ENCODE results near the gene DENND1A.
A peak's percentile ranks its signal among the peaks of the same experiment; 100 is the strongest.

DENND1A gene

GRCh38 chr9:123550797-123551196 lies 379.1 kb downstream of the DENND1A start:
- Histone ChIP-seq H3K4me2 (peak overlapping the region in 9 of 11 experiments; percentile 26 to 68 (median 59); a peak in 12 of 22 replicates), H4K20me1 (peaks cover 0 to 51% (median 0%) of the 10 kb centered on the region in 11 experiments; a peak in 6 of 22 replicates), H3K9me3 (replicated peaks in 1 of 11) (0 out of 22 replicates have a peak, but pooled peaks cover 0 to 4% (median 0%) of the 10 kb centered on the region in 11 experiments), H3K4me1 (peaks cover 27 to 56% (median 34%) of the 10 kb centered on the region in 10 experiments), H3K27me3 (no peaks in the 10 kb centered on the region), H3K36me3 (peaks cover 8 to 69% (median 31%) of the 10 kb centered on the region in 11 experiments), H3K27ac (0 out of 22 replicates have a peak overlapping the region, but pooled peaks of 1 of the 11 experiments have one; percentile 7), H3K9ac (no peak overlapping the region), H3K4me3 (no peak overlapping the region)
- TF ChIP-seq Cebpa-rat (IDR thresholded peaks at IDR 0.05) = no peak

DNA sequence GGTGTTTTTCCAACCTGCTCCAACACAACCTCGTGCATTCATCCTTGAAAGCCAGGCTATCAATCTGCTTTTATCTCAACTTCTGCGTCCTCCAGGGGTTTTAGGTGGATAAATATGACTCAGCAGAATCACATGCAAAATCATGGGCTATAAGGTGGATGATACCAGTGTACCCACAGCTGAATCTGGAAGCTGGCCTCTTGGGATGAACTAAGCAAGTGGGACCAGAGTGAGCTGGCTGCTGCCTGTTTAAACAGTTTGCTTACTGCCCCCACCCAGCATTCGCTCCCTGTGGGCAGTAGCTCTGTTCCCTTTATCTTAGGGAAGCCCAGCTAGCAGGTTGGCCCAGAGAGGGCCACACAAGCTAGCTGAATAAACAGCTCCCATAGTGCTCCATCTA lies 379.9 kb downstream of the DENND1A start:
- H3K9me3 ChIP-seq (replicated peaks in 1 of 11) = no peaks in the 10 kb centered on the region
- no peaks in the 10 kb centered on the region for H3K27me3 ChIP-seq
- peak overlapping the region in 1 of 11 experiments; percentile 3; a peak in 1 of 22 replicates for H3K9ac ChIP-seq
- peaks cover 0 to 51% (median 0%) of the 10 kb centered on the region in 11 experiments; a peak in 6 of 22 replicates for H4K20me1 ChIP-seq
- H3K27ac ChIP-seq = peak overlapping the region in 2 of 11 experiments; percentile 58 to 62; a peak in 5 of 22 replicates
- H3K4me3 ChIP-seq = no peak overlapping the region
- H3K4me2 ChIP-seq = peak overlapping the region; percentile 5 to 68 (median 58); a peak in 20 of 22 replicates
- TF ChIP-seq Cebpa-rat (IDR thresholded peaks at IDR 0.05) = no peak
- H3K36me3 ChIP-seq = peaks cover under 1 to 66% (median 23%) of the 10 kb centered on the region in 11 experiments; a peak in 21 of 22 replicates
- peaks cover 27 to 57% (median 35%) of the 10 kb centered on the region in 10 experiments for H3K4me1 ChIP-seq

GRCh38 chr9:123548741-123549545 lies 381.0 kb downstream of the DENND1A start:
- Histone ChIP-seq H4K20me1 (peaks cover 0 to 59% (median 0%) of the 10 kb centered on the region in 11 experiments; a peak in 7 of 22 replicates), H3K4me3 (no peak overlapping the region), H3K9me3 (replicated peaks in 1 of 11) (no peaks in the 10 kb centered on the region), H3K4me2 (peak overlapping the region in 9 of 11 experiments; percentile 1 to 68 (median 58); a peak in 16 of 22 replicates), H3K4me1 (peaks cover 27 to 57% (median 35%) of the 10 kb centered on the region in 10 experiments), H3K9ac (no peak overlapping the region; a peak in 2 of 22 replicates), H3K36me3 (peaks cover 0 to 56% (median 12%) of the 10 kb centered on the region in 11 experiments; a peak in 16 of 22 replicates), H3K27ac (peak overlapping the region in 5 of 11 experiments; percentile 36 to 62 (median 55); a peak in 9 of 22 replicates), H3K27me3 (no peaks in the 10 kb centered on the region)
- TF ChIP-seq Cebpa-rat (IDR thresholded peaks at IDR 0.05) = no peak

DNA sequence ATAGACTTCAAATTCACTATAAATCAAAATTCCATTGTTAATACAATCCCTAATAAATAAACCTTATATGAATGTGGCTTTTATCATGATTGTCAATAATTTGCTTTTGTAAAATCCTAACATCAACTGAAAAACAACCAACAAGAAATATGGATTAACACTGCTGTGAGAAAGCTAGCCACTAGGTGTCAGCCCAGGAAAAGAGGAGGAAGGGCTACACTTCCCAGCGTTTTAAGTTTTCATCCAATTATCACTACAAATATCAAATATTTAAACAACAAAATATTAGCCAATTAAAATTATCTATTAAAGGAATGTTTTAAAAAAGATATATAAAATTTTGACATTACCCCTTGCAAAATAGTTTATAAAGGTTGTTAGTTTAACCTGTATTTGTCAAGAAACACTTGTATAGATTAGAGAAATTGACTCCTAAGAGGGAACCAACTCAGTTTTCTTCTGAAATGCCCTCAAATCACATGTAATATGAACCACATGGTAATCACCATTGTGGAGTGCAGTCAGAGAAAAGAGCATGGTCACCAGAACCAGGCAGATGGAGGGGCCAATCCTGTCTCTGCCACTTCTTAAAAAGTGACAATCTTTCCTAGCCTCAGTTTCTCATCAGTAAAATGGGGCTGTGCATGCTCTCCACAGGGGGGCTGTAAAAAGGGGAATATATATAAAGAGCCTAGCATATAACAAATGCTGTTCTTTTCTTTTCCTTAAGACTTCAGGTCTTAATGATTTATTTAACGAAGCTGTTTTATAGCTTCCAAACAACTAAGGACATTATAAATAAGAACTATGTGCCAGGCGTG lies 385.7 kb downstream of the DENND1A start:
- no peak for TF ChIP-seq Cebpa-rat (IDR thresholded peaks at IDR 0.05)
- Histone ChIP-seq H3K4me3 (no peak overlapping the region), H3K4me1 (peaks cover 8 to 37% (median 22%) of the 10 kb centered on the region in 10 experiments), H4K20me1 (peaks cover 0 to 68% (median 13%) of the 10 kb centered on the region in 11 experiments; a peak in 15 of 22 replicates), H3K9ac (no peak overlapping the region), H3K36me3 (peaks cover 0 to 48% (median 13%) of the 10 kb centered on the region in 11 experiments; a peak in 13 of 22 replicates), H3K27ac (no peak overlapping the region), H3K4me2 (no peak overlapping the region), H3K9me3 (replicated peaks in 1 of 11) (no peaks in the 10 kb centered on the region), H3K27me3 (no peaks in the 10 kb centered on the region)

- peaks cover 0 to 64% (median 13%) of the 10 kb centered on the region in 11 experiments; a peak in 15 of 22 replicates for H4K20me1 ChIP-seq
- H3K9ac ChIP-seq = peak overlapping the region in 2 of 11 experiments; percentile 16 to 21; a peak in 1 of 22 replicates
- TF ChIP-seq Cebpa-rat (IDR thresholded peaks at IDR 0.05) = no peak
- no peaks in the 10 kb centered on the region for H3K9me3 ChIP-seq (replicated peaks in 1 of 11)
- H3K36me3 ChIP-seq = peaks cover 0 to 46% (median 13%) of the 10 kb centered on the region in 11 experiments; a peak in 13 of 22 replicates
- peaks cover 8 to 29% (median 14%) of the 10 kb centered on the region in 10 experiments for H3K4me1 ChIP-seq
- peak overlapping the region in 1 of 11 experiments; percentile 39; a peak in 1 of 22 replicates for H3K4me2 ChIP-seq
- no peaks in the 10 kb centered on the region for H3K27me3 ChIP-seq
- H3K27ac ChIP-seq = no peak overlapping the region
- no peak overlapping the region for H3K4me3 ChIP-seq
Observed at GRCh38 chr9:123543492-123543891, 386.4 kb downstream of the DENND1A start.

- H3K27me3 ChIP-seq = no peaks in the 10 kb centered on the region
- H3K9ac ChIP-seq = peak overlapping the region in 7 of 11 experiments; percentile 2 to 30 (median 11); a peak in 4 of 22 replicates
- peaks cover 0 to 65% (median 13%) of the 10 kb centered on the region in 11 experiments; a peak in 15 of 22 replicates for H4K20me1 ChIP-seq
- peak overlapping the region; percentile 4 to 62 (median 35); a peak in 17 of 22 replicates for H3K4me2 ChIP-seq
- H3K36me3 ChIP-seq = peaks cover 0 to 38% (median 6%) of the 10 kb centered on the region in 11 experiments; a peak in 12 of 22 replicates
- no peak overlapping the region for H3K27ac ChIP-seq
- no peak overlapping the region for H3K4me3 ChIP-seq
- H3K4me1 ChIP-seq = peaks cover 8 to 23% (median 12%) of the 10 kb centered on the region in 10 experiments; a peak in 19 of 20 replicates
- no peak for TF ChIP-seq Cebpa-rat (IDR thresholded peaks at IDR 0.05)
- H3K9me3 ChIP-seq (replicated peaks in 1 of 11) = no peaks in the 10 kb centered on the region
Observed at GRCh38 chr9:123542435-123543225, 387.3 kb downstream of the DENND1A start.

- H3K27ac ChIP-seq = no peak overlapping the region
- H3K4me2 ChIP-seq = no peak overlapping the region
- no peak overlapping the region for H3K9ac ChIP-seq
- H3K9me3 ChIP-seq (replicated peaks in 1 of 11) = no peaks in the 10 kb centered on the region
- H3K4me1 ChIP-seq = peaks cover 10 to 26% (median 17%) of the 10 kb centered on the region in 10 experiments; a peak in 19 of 20 replicates
- H3K4me3 ChIP-seq = no peak overlapping the region
- no peaks in the 10 kb centered on the region for H3K27me3 ChIP-seq
- H3K36me3 ChIP-seq = peaks cover 0 to 29% (median 0%) of the 10 kb centered on the region in 11 experiments; a peak in 5 of 22 replicates
- H4K20me1 ChIP-seq = peaks cover 0 to 73% (median 13%) of the 10 kb centered on the region in 11 experiments; a peak in 15 of 22 replicates
- TF ChIP-seq Cebpa-rat (IDR thresholded peaks at IDR 0.05) = no peak
Observed at GRCh38 chr9:123541411-123541810, 388.5 kb downstream of the DENND1A start.
